Heart right ventricle (tissue), 16 donors: Measurements from ENCODE around the gene NCKAP5. TPM values are rescaled to one million over a fixed set of nuclear protein-coding genes. Genes with fewer than 3 reads are reported as not detected.

Experiments used
- ATAC-seq, 8 donors: fragments of 200-7000 bp; cut with Tn5 transposase; one replicate each; pipeline ENCODE4 v1.9.1; 2020; ENCODE audit warnings: mild to moderate bottlenecking in 8 of 8, moderate library complexity in 8 of 8, moderate number of reproducible peaks in 1 of 8
- DNase-seq, 2 donors: peaks; one replicate each; pipeline ENCODE4 v3.0.0-alpha.2; 2020
- H3K27ac ChIP-seq, 10 donors: fragments of 200-600 bp; sonication (generic) in 2 of 10; one replicate each; pipeline versions ENCODE4 v1.5.0 to v1.8.0; 2020 to 2022; ENCODE audit warnings: mild to moderate bottlenecking in 3 of 10
- H3K27me3 ChIP-seq, 7 donors: fragments of 200-600 bp; one replicate each; pipeline ENCODE4 v1.8.0; 2021 to 2022; ENCODE audit warnings: mild to moderate bottlenecking in 2 of 7
- H3K36me3 ChIP-seq, 9 donors: fragments of 200-600 bp; sonication (generic) in 1 of 9; one replicate each; pipeline versions ENCODE4 v1.5.0 to v1.8.0; 2020 to 2022; ENCODE audit warnings: mild to moderate bottlenecking in 2 of 9
- H3K4me1 ChIP-seq, 9 donors: fragments of 200-600 bp; sonication (generic) in 1 of 9; one replicate each; pipeline versions ENCODE4 v1.5.0 to v1.8.0; 2020 to 2022; ENCODE audit warnings: mild to moderate bottlenecking in 4 of 9
- H3K4me3 ChIP-seq, 10 donors: fragments of 200-600 bp; sonication (generic) in 2 of 10; one replicate each; pipeline versions ENCODE4 v1.5.0 to v1.8.0; 2020 to 2022; ENCODE audit warnings: mild to moderate bottlenecking in 7 of 10, moderate library complexity in 2 of 10
- H3K9me3 ChIP-seq, 11 donors: fragments of 200-600 bp in 10 of 11; sonication (generic) in 2 of 11; one replicate each; pipeline versions ENCODE4 v1.5.0 to v1.8.0; 2013 to 2022; ENCODE audit warnings: mild to moderate bottlenecking in 2 of 11, control low read depth in 1 of 11, moderate library complexity in 1 of 11
- WGBS, 2 donors: extraction: QIAGEN DNeasy Blood & Tissue Kit; methylation state at CpG; one replicate each; pipeline ENCODE4 v1.1.7; 2013; ENCODE audit warnings: inconsistent platforms in 1 of 2; 5-methylcytosine and 5-hydroxymethylcytosine counted together
- intact Hi-C, 10 donors: fragments of 100-400 bp; cut with DNase I; formaldehyde crosslinking; loops; one replicate each; pipeline versions ENCODE4 v1.11.1 to v1.14.2; 2022
- polyA plus RNA-seq, 2 donors: library from polyadenylated mRNA; stranded (reverse); fragments of 200-250 nt; gene quantifications; one replicate each; pipeline ENCODE4 v1.2.3, GENCODE V29; 2013
- total RNA-seq, 10 donors: library from RNA; stranded (reverse); fragmentation: NEBNext Ultra II Directional in 3 of 10; extraction: Animal tissue kit (Norgen Biotek cat#: 25700) in 3 of 10; gene quantifications; one replicate each; pipeline versions ENCODE4 v1.2.1 to v1.2.4, GENCODE V29; 2021 to 2023
- TF ChIP-seq, protein P1 (sequence below), 9 donors: fragments of 200-600 bp; sonication (generic) in 2 of 9; IDR thresholded peaks; one replicate each; pipeline versions ENCODE4 v1.5.0 to v1.8.0; 2021 to 2022; ENCODE audit warnings: antibody characterized with exemption in 9 of 9, mild to moderate bottlenecking in 5 of 9, moderate library complexity in 1 of 9
- donor health status: Arrhythmogenic right ventricular cardiomyopathy.
- donor health status: ischemic (EF 13 %, LVEDD 7.1; RV severe dilation, severe dysfunction).
- donor health status: healthy with polysubstance abuse.
- donor health status: DM: no; HTN: yes; CAD: no.
- donor health status: DM: no; HTN: no; CAD: no.
- donor health status: ischemic (EF 25% LVEDD 6.9; RV normal size, moderate dysfunction).
- donor health status: ischemic (EF 25% LVEDD 5.7; RV mildly dilated, moderate dysfunction).
- donor health status: healthy.
- donor health status: DM: yes; HTN: yes; CAD: no.
- donor health status: Ischemic cardiomyopathy.
- donor health status: ischemic (EF 35%, LVEDD 5.7; RV mildly dilated, moderate dysfunction).
- donor health status: nonischemic (EF 11% LVEDD 7.7; RV severe dilation, severe dysfunction).
- donor health status: DM: yes; HTN: yes; CAD: no.
- donor health status: PGD.
- donor health status: ischemic (EF 29% LVEDD 5.4; RV normal size, mild dysfunction).
- donor health status: nonischemic (EF 23%, LVEDD 6.1; RV moderate dilation, normal function).

The NCKAP5 gene
- total and polyA plus RNA-seq, 12 donors = 0.57 to 11.7 (median 6.2) TPM

DNA sequence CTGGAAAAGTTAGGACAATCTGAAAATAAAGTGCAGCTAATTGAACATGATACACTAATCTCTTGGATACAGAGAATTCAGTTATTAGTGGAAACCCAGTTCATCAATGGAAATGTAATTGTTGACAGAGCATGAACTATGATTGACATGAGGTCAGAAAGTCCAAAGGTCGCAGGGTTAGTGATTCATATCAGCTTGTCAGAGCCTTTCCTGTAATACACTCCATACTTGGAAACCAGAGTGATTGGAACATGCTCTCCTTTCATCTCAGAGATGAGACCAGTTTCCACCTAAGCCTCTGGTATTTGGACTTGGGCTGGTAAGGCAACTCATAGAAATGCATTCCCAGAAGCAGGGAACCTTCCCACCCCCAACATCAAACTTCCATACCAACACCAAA, 8.5 kb upstream of the NCKAP5 start:
- DNase-seq (no peak), ATAC-seq (no peak)
- WGBS, 2 donors = 83 to 85% methylated on average over 1 of the region's 1 CpG
- peaks cover 0 to 29% (median 15%) of the 10 kb centered on the region in 9 donors for H3K4me1 ChIP-seq
- no peak overlapping the region for H3K4me3 ChIP-seq
- no peaks in the 10 kb centered on the region for H3K9me3 ChIP-seq
- TF ChIP-seq, protein P1, sequence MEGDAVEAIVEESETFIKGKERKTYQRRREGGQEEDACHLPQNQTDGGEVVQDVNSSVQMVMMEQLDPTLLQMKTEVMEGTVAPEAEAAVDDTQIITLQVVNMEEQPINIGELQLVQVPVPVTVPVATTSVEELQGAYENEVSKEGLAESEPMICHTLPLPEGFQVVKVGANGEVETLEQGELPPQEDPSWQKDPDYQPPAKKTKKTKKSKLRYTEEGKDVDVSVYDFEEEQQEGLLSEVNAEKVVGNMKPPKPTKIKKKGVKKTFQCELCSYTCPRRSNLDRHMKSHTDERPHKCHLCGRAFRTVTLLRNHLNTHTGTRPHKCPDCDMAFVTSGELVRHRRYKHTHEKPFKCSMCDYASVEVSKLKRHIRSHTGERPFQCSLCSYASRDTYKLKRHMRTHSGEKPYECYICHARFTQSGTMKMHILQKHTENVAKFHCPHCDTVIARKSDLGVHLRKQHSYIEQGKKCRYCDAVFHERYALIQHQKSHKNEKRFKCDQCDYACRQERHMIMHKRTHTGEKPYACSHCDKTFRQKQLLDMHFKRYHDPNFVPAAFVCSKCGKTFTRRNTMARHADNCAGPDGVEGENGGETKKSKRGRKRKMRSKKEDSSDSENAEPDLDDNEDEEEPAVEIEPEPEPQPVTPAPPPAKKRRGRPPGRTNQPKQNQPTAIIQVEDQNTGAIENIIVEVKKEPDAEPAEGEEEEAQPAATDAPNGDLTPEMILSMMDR (IDR thresholded peaks at IDR 0.05) = no peak
- intact Hi-C loops = loop anchor here in 1 of 10 donors (5.0 kb wide), 1 partner anchor 201 kb away; no protein-coding TSS in a partner anchor
- no peak overlapping the region for H3K27ac ChIP-seq
- no peaks in the 10 kb centered on the region for H3K27me3 ChIP-seq
- no peaks in the 10 kb centered on the region for H3K36me3 ChIP-seq

DNA sequence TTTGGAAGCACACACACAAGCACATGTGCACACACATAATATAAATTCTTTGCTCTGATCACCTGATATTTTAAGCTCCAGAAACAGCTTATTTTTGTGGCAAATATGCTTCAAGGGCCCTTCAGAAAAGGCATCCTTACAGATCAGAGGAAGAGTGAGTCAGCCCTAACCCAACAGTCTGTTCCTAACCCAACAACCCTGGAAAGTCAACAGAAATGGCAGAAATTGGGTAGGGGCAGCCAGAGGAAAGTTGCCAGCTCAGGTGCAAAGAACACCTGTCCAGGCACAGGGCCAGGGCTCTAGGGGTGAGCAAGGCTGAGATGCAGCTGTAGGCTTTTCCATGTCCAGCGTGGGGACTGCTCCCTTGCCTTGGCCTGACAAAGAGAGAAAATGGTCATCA, 6.4 kb upstream of the NCKAP5 start:
- TF ChIP-seq, protein P1 (IDR thresholded peaks at IDR 0.05) = no peak
- H3K4me3 ChIP-seq = no peak overlapping the region
- ATAC-seq (no peak), DNase-seq (no peak)
- intact Hi-C loops = loop anchor here in 2 of 10 donors (5.0 kb wide), 1 partner anchor 203 kb away; no protein-coding TSS in a partner anchor
- no peak overlapping the region for H3K27ac ChIP-seq
- no peaks in the 10 kb centered on the region for H3K36me3 ChIP-seq
- 86 to 88% methylated on average over 1 of the region's 1 CpG for WGBS, 2 donors
- H3K9me3 ChIP-seq = no peaks in the 10 kb centered on the region
- H3K27me3 ChIP-seq = no peaks in the 10 kb centered on the region
- peaks cover 0 to 8% (median under 1%) of the 10 kb centered on the region in 9 donors for H3K4me1 ChIP-seq

DNA sequence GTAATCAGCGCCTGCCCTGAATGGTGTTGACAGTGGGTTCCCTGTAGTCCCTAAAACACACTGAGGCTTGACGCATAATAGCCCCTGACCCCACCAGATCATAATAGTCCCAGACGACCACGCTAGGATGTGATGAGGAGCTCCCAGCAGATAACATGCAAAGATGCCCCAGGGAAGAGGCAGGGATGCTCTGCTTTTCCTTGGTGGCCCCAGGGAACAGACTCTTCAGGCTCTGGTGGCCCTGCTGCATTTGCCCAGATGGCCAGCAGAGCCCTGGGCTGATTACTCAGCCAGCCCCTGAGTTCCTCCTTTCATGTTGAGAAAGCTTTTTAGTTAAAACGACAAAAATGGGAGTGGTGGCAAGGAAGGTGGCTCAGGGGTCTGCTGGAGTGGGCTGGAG, 5.9 kb upstream of the NCKAP5 start:
- intact Hi-C loops = loop anchor here in 1 of 10 donors (5.0 kb wide), 1 partner anchor 203 kb away; no protein-coding TSS in a partner anchor
- ATAC-seq (no peak), DNase-seq (no peak)
- H3K4me1 ChIP-seq = peaks cover 0 to 8% (median 0%) of the 10 kb centered on the region in 9 donors
- no peaks in the 10 kb centered on the region for H3K27me3 ChIP-seq
- TF ChIP-seq, protein P1 (IDR thresholded peaks at IDR 0.05) = no peak
- H3K4me3 ChIP-seq = no peak overlapping the region
- WGBS, 2 donors = 73 to 78% methylated on average over 5 of the region's 5 CpGs
- H3K36me3 ChIP-seq = no peaks in the 10 kb centered on the region
- H3K9me3 ChIP-seq = no peaks in the 10 kb centered on the region
- no peak overlapping the region for H3K27ac ChIP-seq

DNA sequence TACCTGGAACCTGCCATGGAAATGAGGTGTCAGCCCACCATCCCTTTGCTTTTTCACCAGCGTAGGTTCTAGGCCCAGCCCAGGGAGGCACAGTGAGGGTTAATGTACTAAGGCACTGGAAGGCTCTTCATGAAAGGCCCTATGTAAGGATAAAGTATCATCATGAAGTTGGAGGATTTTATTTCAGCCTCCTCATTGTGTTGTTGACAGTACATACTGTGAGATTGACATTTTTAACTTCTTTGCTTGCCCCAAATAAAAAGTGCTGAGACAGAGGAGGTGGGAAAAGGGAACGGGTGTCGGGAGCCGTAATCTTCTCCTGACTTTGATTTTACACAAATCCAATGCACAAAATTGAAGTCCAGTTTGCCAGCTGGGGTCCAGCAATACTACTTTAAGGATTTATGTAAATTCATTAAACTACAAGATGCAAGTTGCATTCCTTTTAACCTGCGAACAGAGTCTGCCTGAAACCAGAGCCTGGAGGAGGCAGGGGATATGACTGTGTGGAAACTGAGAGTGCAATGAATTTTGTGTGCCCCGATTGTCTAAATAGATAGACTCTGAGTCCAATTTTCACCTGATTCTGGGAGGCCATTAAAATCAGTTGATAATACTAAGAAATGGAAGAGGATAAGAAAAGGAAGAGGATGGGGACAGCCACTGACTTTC, 5.4 kb upstream of the NCKAP5 start:
- Histone ChIP-seq H3K4me3 (no peak overlapping the region), H3K9me3 (no peaks in the 10 kb centered on the region), H3K36me3 (no peaks in the 10 kb centered on the region), H3K27me3 (peaks cover 0 to 2% (median 0%) of the 10 kb centered on the region in 7 donors), H3K4me1 (peaks cover 0 to 8% (median under 1%) of the 10 kb centered on the region in 9 donors), H3K27ac (no peak overlapping the region)
- intact Hi-C loops = loop anchor here in 1 of 10 donors (5.0 kb wide), 1 partner anchor 204 kb away; no protein-coding TSS in a partner anchor
- WGBS, 2 donors = 91 to 92% methylated on average over 6 of the region's 6 CpGs
- TF ChIP-seq, protein P1 (IDR thresholded peaks at IDR 0.05) = no peak
- DNase-seq = no peak
- ATAC-seq = no peak
